DOHH2 (cell line): ENCODE data around the gene LAMC1.

Experiments
- EZH2phosphoT487 ChIP-seq: fragments of 200-600 bp; sonication (generic); IDR thresholded peaks from 2 replicates; pipeline ENCODE4 v1.6.1; 2017; ENCODE audit warnings: borderline replicate concordance, mild to moderate bottlenecking, antibody characterized with exemption, low read length, moderate library complexity, mixed read lengths
- TF ChIP-seq, protein P1 (sequence below): fragments of 200-600 bp; sonication (generic); IDR thresholded peaks from one replicate; pipeline ENCODE4 v1.5.1; 2014; ENCODE audit warnings: antibody characterized with exemption, mild to moderate bottlenecking, low read depth, low read length; ENCODE audit not compliant: poor library complexity, severe bottlenecking

DNA sequence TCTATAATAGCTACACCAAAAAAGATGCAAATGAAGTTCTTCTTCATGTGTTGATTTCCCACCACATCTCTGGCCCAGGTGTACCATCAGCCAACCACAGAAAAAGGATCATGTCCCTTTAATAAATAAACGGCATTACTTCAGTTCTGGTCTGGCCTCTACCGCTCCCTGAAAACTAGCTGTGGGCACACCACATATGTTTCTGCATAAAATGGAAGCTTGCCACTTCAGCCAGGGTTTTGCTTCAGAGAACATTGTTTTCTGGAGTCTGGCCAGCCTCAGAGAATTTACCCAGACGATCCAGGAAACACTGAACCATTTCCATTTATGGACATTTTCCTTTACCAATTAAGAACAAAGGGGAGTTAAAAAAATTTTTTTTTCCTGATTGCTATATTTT, 157.0 kb downstream of the LAMC1 start:
- TF ChIP-seq, protein P1, sequence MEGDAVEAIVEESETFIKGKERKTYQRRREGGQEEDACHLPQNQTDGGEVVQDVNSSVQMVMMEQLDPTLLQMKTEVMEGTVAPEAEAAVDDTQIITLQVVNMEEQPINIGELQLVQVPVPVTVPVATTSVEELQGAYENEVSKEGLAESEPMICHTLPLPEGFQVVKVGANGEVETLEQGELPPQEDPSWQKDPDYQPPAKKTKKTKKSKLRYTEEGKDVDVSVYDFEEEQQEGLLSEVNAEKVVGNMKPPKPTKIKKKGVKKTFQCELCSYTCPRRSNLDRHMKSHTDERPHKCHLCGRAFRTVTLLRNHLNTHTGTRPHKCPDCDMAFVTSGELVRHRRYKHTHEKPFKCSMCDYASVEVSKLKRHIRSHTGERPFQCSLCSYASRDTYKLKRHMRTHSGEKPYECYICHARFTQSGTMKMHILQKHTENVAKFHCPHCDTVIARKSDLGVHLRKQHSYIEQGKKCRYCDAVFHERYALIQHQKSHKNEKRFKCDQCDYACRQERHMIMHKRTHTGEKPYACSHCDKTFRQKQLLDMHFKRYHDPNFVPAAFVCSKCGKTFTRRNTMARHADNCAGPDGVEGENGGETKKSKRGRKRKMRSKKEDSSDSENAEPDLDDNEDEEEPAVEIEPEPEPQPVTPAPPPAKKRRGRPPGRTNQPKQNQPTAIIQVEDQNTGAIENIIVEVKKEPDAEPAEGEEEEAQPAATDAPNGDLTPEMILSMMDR: no peak
- no peak for TF ChIP-seq EZH2phosphoT487
